Neural cell (in vitro differentiated cells): ENCODE measurements around the gene PLEKHG3. TPM values are rescaled to one million over a fixed set of nuclear protein-coding genes. Genes with fewer than 3 reads are reported as not detected.
A peak's percentile ranks its signal among the peaks of the same experiment; 100 is the strongest.

Source experiments
- H2AFZ ChIP-seq: fragments of 200-600, 300-800 bp; sonication (generic), shearing (Covaris generic); 2 replicates; pipeline ENCODE4 v1.6.0; 2014; ENCODE audit warnings: low read depth, mild to moderate bottlenecking, antibody characterized with exemption, low read length, moderate library complexity
- H3F3A ChIP-seq: fragments of 200-600 bp; shearing (Covaris generic); 2 replicates; pipeline ENCODE4 v1.6.1; 2016; ENCODE audit warnings: mild to moderate bottlenecking, moderate library complexity, mixed read lengths, antibody characterized with exemption, low read length; ENCODE audit not compliant: insufficient read depth, poor library complexity, severe bottlenecking
- H3K27ac ChIP-seq: fragments of 200-600, 300-800 bp; sonication (generic), shearing (Covaris generic); 2 replicates; pipeline ENCODE4 v1.5.1; 2014; ENCODE audit warnings: mild to moderate bottlenecking, low read length, moderate library complexity
- H3K27me3 ChIP-seq: fragments of 300-800, 200-600 bp; sonication (generic), shearing (Covaris generic); 2 replicates; pipeline ENCODE4 v1.6.0; 2014; ENCODE audit warnings: mild to moderate bottlenecking, low read depth, low read length, moderate library complexity; ENCODE audit not compliant: insufficient read depth
- H3K36me3 ChIP-seq: fragments of 300-800, 200-600 bp; sonication (generic), shearing (Covaris generic); 2 replicates; pipeline ENCODE4 v1.5.1; 2014; ENCODE audit warnings: mild to moderate bottlenecking, antibody characterized with exemption, low read length, moderate library complexity; ENCODE audit not compliant: insufficient read depth
- H3K4me2 ChIP-seq: fragments of 300-800, 200-600 bp; sonication (generic), shearing (Covaris generic); 2 replicates; pipeline ENCODE4 v1.6.0; 2014; ENCODE audit warnings: mild to moderate bottlenecking, low read length
- H3K4me3 ChIP-seq: fragments of 300-800, 200-600 bp; sonication (generic), shearing (Covaris generic); 2 replicates; pipeline ENCODE4 v1.5.1; 2014; ENCODE audit warnings: mild to moderate bottlenecking, low read length, moderate library complexity
- H3K79me2 ChIP-seq: fragments of 200-600 bp; shearing (Covaris generic); replicated peaks from 2 replicates; pipeline ENCODE4 v1.6.0; 2014; ENCODE audit warnings: mild to moderate bottlenecking, low read length, moderate library complexity; ENCODE audit not compliant: insufficient read depth
- H3K9ac ChIP-seq: fragments of 300-800, 200-600 bp; sonication (generic), shearing (Covaris generic); 2 replicates; pipeline ENCODE4 v1.6.1; 2016; ENCODE audit warnings: mild to moderate bottlenecking, low read length, mixed read lengths
- H3K9me2 ChIP-seq: fragments of 200-600 bp; shearing (Covaris generic); 2 replicates; pipeline ENCODE4 v1.6.1; 2016; ENCODE audit warnings: mild to moderate bottlenecking, low read length, mixed read lengths; ENCODE audit not compliant: insufficient read depth
- H3K9me3 ChIP-seq: fragments of 200-600, 300-800 bp; sonication (generic), shearing (Covaris generic); 2 replicates; pipeline ENCODE4 v1.6.1; 2016; ENCODE audit warnings: mild to moderate bottlenecking, mixed run types, low read length, moderate library complexity, mixed read lengths
- H4K20me1 ChIP-seq: fragments of 200-600 bp; shearing (Covaris generic); 2 replicates; pipeline ENCODE4 v1.6.1; 2016; ENCODE audit warnings: mild to moderate bottlenecking, mixed run types; ENCODE audit not compliant: insufficient read depth
- CTCF ChIP-seq: fragments of 450-650 bp; IDR thresholded peaks from 2 replicates; pipeline ENCODE4 v1.5.1; 2014; ENCODE audit warnings: antibody characterized with exemption, mild to moderate bottlenecking, moderate library complexity; ENCODE audit not compliant: poor library complexity, severe bottlenecking
- EP300 ChIP-seq: fragments of 450-650 bp; conservative IDR thresholded peaks from 2 replicates; pipeline ENCODE4 v1.6.1; 2014; ENCODE audit warnings: antibody characterized with exemption, mild to moderate bottlenecking, moderate library complexity; ENCODE audit not compliant: poor library complexity, severe bottlenecking
- EZH2 ChIP-seq: fragments of 200-600, 300-800 bp; shearing (Covaris generic), sonication (generic); IDR thresholded peaks from 2 replicates; pipeline ENCODE4 v1.6.1; 2014; ENCODE audit warnings: antibody characterized with exemption, low read length, borderline replicate concordance, mild to moderate bottlenecking; ENCODE audit not compliant: insufficient read depth, poor library complexity, severe bottlenecking
- MXI1 ChIP-seq: fragments of 450-650 bp; conservative IDR thresholded peaks from 2 replicates; pipeline ENCODE4 v1.6.1; 2014; ENCODE audit warnings: antibody characterized with exemption, mild to moderate bottlenecking; ENCODE audit not compliant: poor library complexity, severe bottlenecking
- POLR2AphosphoS5 ChIP-seq: IDR thresholded peaks from 2 replicates; pipeline ENCODE4 v1.6.1; 2012
- RAD21 ChIP-seq: fragments of 450-650 bp; conservative IDR thresholded peaks from 2 replicates; pipeline ENCODE4 v1.6.1; 2014; ENCODE audit warnings: antibody characterized with exemption, mild to moderate bottlenecking, moderate library complexity
- REST ChIP-seq: IDR thresholded peaks from 2 replicates; pipeline ENCODE4 v1.6.1; 2012; ENCODE audit warnings: borderline replicate concordance
- SMC3 ChIP-seq: fragments of 450-650 bp; conservative IDR thresholded peaks from 2 replicates; pipeline ENCODE4 v1.6.1; 2014; ENCODE audit warnings: antibody characterized with exemption, mild to moderate bottlenecking, moderate library complexity; ENCODE audit not compliant: poor library complexity
- TAF1 ChIP-seq: IDR thresholded peaks from 2 replicates; pipeline ENCODE4 v1.6.1; 2012; ENCODE audit warnings: low read depth
- polyA plus RNA-seq: library from polyadenylated mRNA; depleted of rRNA; stranded (reverse); fragments of >200 nt; gene quantifications from 2 replicates; pipeline ENCODE4 v1.2.3, GENCODE V29; 2014

The PLEKHG3 gene
- polyA plus RNA-seq, 1 donor from 2014 or later = 15.8 TPM

- Histone ChIP-seq H2AFZ (no peak overlapping the region), H3F3A (no peaks in the 10 kb centered on the region), H3K9me3 (peaks cover 2% of the 10 kb centered on the region), H3K27ac (no peak overlapping the region), H3K4me3 (peak overlapping the region; percentile 86), H3K4me2 (no peak overlapping the region), H3K79me2 (peaks cover 26% of the 10 kb centered on the region), H3K9ac (no peak overlapping the region), H4K20me1 (no peaks in the 10 kb centered on the region), H3K9me2 (no peaks in the 10 kb centered on the region), H3K27me3 (peaks cover 18% of the 10 kb centered on the region), H3K36me3 (no peaks in the 10 kb centered on the region)
- TF ChIP-seq REST = no peak
- no peak for TF ChIP-seq CTCF
- no peak for TF ChIP-seq MXI1
- no peak for TF ChIP-seq TAF1
- no peak for TF ChIP-seq POLR2AphosphoS5
- no peak for TF ChIP-seq RAD21
Measured at GRCh38 chr14:64706119-64706592, 1.9 kb downstream of the PLEKHG3 start.

- H3K27ac ChIP-seq = no peak overlapping the region
- no peaks in the 10 kb centered on the region for H4K20me1 ChIP-seq
- TF ChIP-seq SMC3 (no peak), RAD21 (no peak), CTCF (no peak), TAF1 (no peak), REST (no peak), MXI1 (no peak), EP300 (no peak), EZH2 (no peak), POLR2AphosphoS5 (no peak)
- no peaks in the 10 kb centered on the region for H3F3A ChIP-seq
- H3K9me2 ChIP-seq = no peaks in the 10 kb centered on the region
- no peak overlapping the region for H2AFZ ChIP-seq
- peaks cover 18% of the 10 kb centered on the region for H3K27me3 ChIP-seq
- peak overlapping the region; percentile 24 for H3K4me3 ChIP-seq
- no peak overlapping the region for H3K9ac ChIP-seq
- H3K4me2 ChIP-seq = no peak overlapping the region
- H3K36me3 ChIP-seq = no peaks in the 10 kb centered on the region
- peaks cover 26% of the 10 kb centered on the region for H3K79me2 ChIP-seq
- H3K9me3 ChIP-seq = peaks cover 3% of the 10 kb centered on the region
Measured at GRCh38 chr14:64706593-64707193, 2.5 kb downstream of the PLEKHG3 start.
